Activated naive CD4-positive, alpha-beta T cell treated with anti-CD3 and anti-CD28 coated beads, Interleukin-2, amount 50 U/mL, for 16 hours (primary cell): ENCODE measurements around the gene CISH.

Experiments used
- DNase-seq: peaks from one replicate; pipeline ENCODE4 v3.0.0-alpha.2; 2020

CISH gene

GRCh38 chr3:50568947-50569749 lies 42.4 kb downstream of the CISH start, which contains the start of gene HEMK1:
TSS of gene HEMK1 (plus strand) at chr3:50569522. CDS start at chr3:50571105, 1,583 bp downstream.
- peak; percentile 94 for DNase-seq

DNA sequence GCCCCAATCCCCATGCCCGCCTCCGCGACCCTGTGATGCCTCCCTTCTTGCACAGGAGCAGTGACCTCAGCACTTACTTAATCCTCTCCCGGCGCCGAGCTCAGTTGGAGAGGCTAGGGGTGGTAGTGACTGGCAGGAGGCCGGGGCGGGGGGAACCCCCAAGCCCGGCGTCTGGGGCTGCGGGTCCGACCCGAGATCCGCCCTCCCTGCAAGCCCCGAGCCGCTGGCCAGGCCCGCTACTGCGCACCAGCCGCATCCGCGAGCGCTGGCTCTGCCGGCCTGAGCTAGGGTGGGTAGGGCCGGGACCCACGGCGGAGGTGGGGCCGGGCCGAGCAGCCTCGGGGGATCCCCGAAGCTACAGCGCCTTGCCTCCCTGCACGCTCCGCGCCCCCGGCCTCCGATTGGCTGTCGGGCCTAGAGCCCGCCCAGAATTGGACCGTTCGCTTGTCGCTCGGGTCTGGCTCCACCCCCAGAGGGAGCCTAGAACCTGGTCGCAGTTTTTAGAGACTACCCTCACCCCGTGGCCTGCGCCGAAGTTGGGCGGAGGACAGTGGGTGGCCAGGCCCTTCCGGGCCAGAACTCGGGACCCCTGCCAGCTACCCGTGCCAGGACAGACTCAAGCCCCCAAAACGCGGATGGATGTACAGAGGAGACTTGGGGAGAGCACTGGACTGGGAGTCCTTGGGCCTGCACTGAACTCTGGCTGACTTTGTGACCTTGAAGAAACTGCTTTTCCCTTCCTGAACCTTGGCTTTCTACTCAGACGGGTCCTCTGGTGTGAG lies 44.0 kb downstream of the CISH start, which contains the start of gene C3orf18:
C3orf18 (minus strand) TSS at position 362 of the 782 bp plus-strand sequence. CDS start 2,048 bp downstream, outside the sequence.
- peak; percentile 96 for DNase-seq

DNA sequence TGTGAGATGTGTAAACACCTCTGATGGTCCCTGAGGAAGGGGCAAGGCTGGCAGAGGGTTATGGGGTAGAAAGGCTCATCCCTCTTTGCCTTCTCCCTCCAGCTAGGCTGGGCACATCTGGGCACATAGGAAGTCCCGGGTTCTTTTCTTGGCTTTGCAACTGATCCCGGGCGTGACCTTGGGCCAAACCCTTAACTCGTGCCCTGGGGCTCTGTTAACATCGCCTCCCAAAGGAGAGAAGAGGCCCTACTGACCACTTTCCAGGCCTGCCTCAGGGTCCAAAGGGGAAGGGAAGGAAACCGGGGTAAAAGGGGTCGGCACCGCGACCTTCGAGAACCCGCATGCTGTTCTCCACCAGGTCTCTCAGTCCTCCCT lies 44.6 kb downstream of the CISH start:
- no peak for DNase-seq

DNA sequence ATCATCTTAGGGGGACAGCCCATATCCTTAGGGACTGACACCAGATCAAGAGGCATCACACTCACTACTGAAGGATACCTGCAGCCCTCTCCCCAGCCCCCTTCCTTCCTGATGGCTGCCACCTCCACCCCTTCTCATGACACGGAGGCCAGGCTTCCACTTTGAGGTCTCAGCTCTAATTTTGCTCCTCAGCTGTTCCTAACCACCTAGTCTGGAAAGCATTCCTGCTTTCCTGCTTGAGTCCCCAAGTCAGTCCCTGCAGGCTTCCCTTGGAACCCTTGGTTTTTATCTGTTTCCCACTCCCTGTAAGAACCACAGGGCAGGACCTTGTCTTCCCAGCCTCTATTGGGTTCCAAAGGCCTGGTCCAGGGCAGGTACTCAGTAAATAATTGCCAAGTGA lies 47.3 kb downstream of the CISH start:
- DNase-seq = no peak

GRCh38 chr3:50563867-50564266 lies 47.7 kb downstream of the CISH start:
- no peak for DNase-seq

- no peak for DNase-seq
Measured at GRCh38 chr3:50562861-50563260, 48.7 kb downstream of the CISH start.

GRCh38 chr3:50559702-50560101 lies 51.9 kb downstream of the CISH start:
- no peak for DNase-seq

- DNase-seq = no peak
Measured at GRCh38 chr3:50557915-50558314, 53.7 kb downstream of the CISH start.

DNA sequence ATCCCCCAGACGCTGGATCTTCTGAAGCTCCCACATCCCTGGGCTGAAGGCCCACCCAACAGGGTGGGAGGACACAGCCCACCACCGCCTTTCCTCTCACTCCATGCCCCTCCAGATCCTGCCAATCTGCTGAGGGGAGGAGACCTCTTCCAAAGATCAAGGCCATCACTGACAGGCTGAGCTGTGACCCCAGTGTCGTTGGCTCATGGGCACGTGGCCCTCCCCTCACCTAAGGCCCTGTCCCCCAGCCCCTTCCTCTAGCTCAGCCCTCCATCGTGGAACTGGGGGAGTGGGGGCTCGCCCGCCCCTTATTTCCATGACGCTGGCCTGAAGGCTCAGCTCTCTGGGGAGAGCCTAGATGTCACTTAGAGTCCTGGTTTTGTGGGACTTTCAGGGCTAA lies 54.5 kb downstream of the CISH start:
- DNase-seq = no peak
